HG03521 (cell line): ENCODE data around the gene ZNF845.
"Not testable (repeated sequence)": the region's sequence is repeated elsewhere in the genome, so short reads cannot be mapped to it uniquely, and the experiment has no call there.

Experiments
- ATAC-seq: cut with Tn5 transposase; IDR thresholded peaks from one replicate; pipeline ENCODE4 v1.9.1; 2021; ENCODE audit warnings: mild to moderate bottlenecking, moderate library complexity; ENCODE audit not compliant: unreplicated experiment

ZNF845 gene

GRCh38 chr19:53333463-53334449 lies at the start of gene ZNF845:
Gene ZNF845, plus strand, starts transcription at chr19:53333749. Its CDS starts 7,559 bp downstream, at chr19:53341308.
- ATAC-seq = peak; percentile 97

- no peak for ATAC-seq
Observed at GRCh38 chr19:53285087-53285486, 48.5 kb upstream of the ZNF845 start.

GRCh38 chr19:53290758-53291549 lies 42.6 kb upstream of the ZNF845 start:
- ATAC-seq = no peak

GRCh38 chr19:53294786-53295441 lies 38.6 kb upstream of the ZNF845 start:
- no peak for ATAC-seq

GRCh38 chr19:53301341-53301740 lies 32.2 kb upstream of the ZNF845 start:
- not testable (repeated sequence) for ATAC-seq

GRCh38 chr19:53308339-53308811 lies 25.2 kb upstream of the ZNF845 start:
- no peak for ATAC-seq

- no peak for ATAC-seq
Observed at GRCh38 chr19:53311044-53311443, 22.5 kb upstream of the ZNF845 start.

GRCh38 chr19:53311897-53312296 lies 21.7 kb upstream of the ZNF845 start:
- no peak for ATAC-seq

GRCh38 chr19:53328967-53329366 lies 4.6 kb upstream of the ZNF845 start:
- no peak for ATAC-seq

- ATAC-seq = no peak
Observed at GRCh38 chr19:53332484-53332883, 1.1 kb upstream of the ZNF845 start.

- no peak for ATAC-seq
Observed at GRCh38 chr19:53333066-53333462, 485 bp upstream of the ZNF845 start.

GRCh38 chr19:53344403-53344802 lies 10.9 kb downstream of the ZNF845 start:
- ATAC-seq = not testable (repeated sequence)

GRCh38 chr19:53355739-53356138 lies 22.2 kb downstream of the ZNF845 start:
- no peak for ATAC-seq

- ATAC-seq = no peak
Observed at GRCh38 chr19:53357821-53358581, 24.5 kb downstream of the ZNF845 start.

GRCh38 chr19:53360056-53360455 lies 26.5 kb downstream of the ZNF845 start:
- ATAC-seq = not testable (repeated sequence)

GRCh38 chr19:53365134-53365898 lies 31.8 kb downstream of the ZNF845 start, which contains the start of gene ZNF525:
Gene ZNF525, plus strand, starts transcription at chr19:53365705. Its CDS starts 6,577 bp downstream, at chr19:53372282.
- peak; percentile 97 for ATAC-seq

- peak; percentile 34 for ATAC-seq
Observed at GRCh38 chr19:53365899-53366493, 32.4 kb downstream of the ZNF845 start.

- no peak for ATAC-seq
Observed at GRCh38 chr19:53372196-53372595, 38.6 kb downstream of the ZNF845 start.

- no peak for ATAC-seq
Observed at GRCh38 chr19:53374288-53374687, 40.7 kb downstream of the ZNF845 start.
